OCI-LY1 (cell line): ENCODE data around the gene FMN2.

Source experiments
- H2AFZ ChIP-seq: fragments of 200-600 bp; sonication (generic), shearing (Covaris generic); 2 replicates; pipeline ENCODE4 v1.6.0; 2014; ENCODE audit warnings: antibody characterized with exemption, mild to moderate bottlenecking, low read length
- H3F3A ChIP-seq: fragments of 200-600 bp; sonication (generic), shearing (Covaris generic); 2 replicates; pipeline ENCODE4 v1.6.0; 2014; ENCODE audit warnings: mild to moderate bottlenecking, antibody characterized with exemption, low read length, moderate library complexity; ENCODE audit not compliant: insufficient read depth
- H3K27ac ChIP-seq: fragments of 200-600 bp; sonication (generic); 2 replicates; pipeline ENCODE4 v1.5.1; 2014; ENCODE audit warnings: low read length, mixed run types, mild to moderate bottlenecking, low read depth; ENCODE audit not compliant: poor library complexity, severe bottlenecking
- H3K27me3 ChIP-seq: fragments of 200-600 bp; sonication (generic); 2 replicates; pipeline ENCODE4 v1.6.0; 2014; ENCODE audit warnings: antibody characterized with exemption, mild to moderate bottlenecking, low read length, moderate library complexity; ENCODE audit not compliant: insufficient read depth
- H3K36me3 ChIP-seq: fragments of 200-600 bp; sonication (generic); 2 replicates; pipeline ENCODE4 v1.6.1; 2014; ENCODE audit warnings: mild to moderate bottlenecking, antibody characterized with exemption, low read length, moderate library complexity, mixed read lengths; ENCODE audit not compliant: insufficient read depth
- H3K4me1 ChIP-seq: fragments of 200-600 bp; sonication (generic); 2 replicates; pipeline ENCODE4 v1.5.1; 2014; ENCODE audit warnings: mild to moderate bottlenecking, low read length, moderate library complexity; ENCODE audit not compliant: insufficient read depth, severe bottlenecking
- H3K4me2 ChIP-seq: fragments of 200-600 bp; sonication (generic), shearing (Covaris generic); 2 replicates; pipeline ENCODE4 v1.6.1; 2014; ENCODE audit warnings: low read length
- H3K4me3 ChIP-seq: fragments of 200-600 bp; sonication (generic); 2 replicates; pipeline ENCODE4 v1.5.1; 2014; ENCODE audit warnings: low read length, low read depth, mild to moderate bottlenecking, mixed read lengths; ENCODE audit not compliant: poor library complexity, severe bottlenecking
- H3K79me2 ChIP-seq: fragments of 200-600 bp; shearing (Covaris generic); 2 replicates; pipeline ENCODE4 v1.6.1; 2016; ENCODE audit warnings: mixed run types, low read length, mixed read lengths; ENCODE audit not compliant: insufficient read depth
- H3K9ac ChIP-seq: fragments of 200-600 bp; sonication (generic), shearing (Covaris generic); 2 replicates; pipeline ENCODE4 v1.6.1; 2014; ENCODE audit warnings: mild to moderate bottlenecking, low read length, mixed read lengths
- H3K9me2 ChIP-seq: fragments of 200-600 bp; sonication (generic), shearing (Covaris generic); 2 replicates; pipeline ENCODE4 v1.6.1; 2014; ENCODE audit warnings: low read depth, mild to moderate bottlenecking, low read length, mixed read lengths
- H3K9me3 ChIP-seq: fragments of 200-600 bp; shearing (Covaris generic); 2 replicates; pipeline ENCODE4 v1.6.1; 2014; ENCODE audit warnings: low read length, mixed read lengths
- H4K20me1 ChIP-seq: fragments of 200-600 bp; sonication (generic), shearing (Covaris generic); 2 replicates; pipeline ENCODE4 v1.6.0; 2016; ENCODE audit warnings: mild to moderate bottlenecking, low read length; ENCODE audit not compliant: insufficient read depth
- EZH2 ChIP-seq: fragments of 200-600 bp; sonication (generic), shearing (Covaris generic); IDR thresholded peaks from 2 replicates; pipeline ENCODE4 v1.8.0; 2017; ENCODE audit warnings: borderline replicate concordance, mixed run types, mild to moderate bottlenecking, antibody characterized with exemption, low read length, moderate library complexity, mixed read lengths
- TF ChIP-seq, protein P1 (sequence below): fragments of 200-600 bp; sonication (generic), shearing (Covaris generic); IDR thresholded peaks from 2 replicates; pipeline ENCODE4 v1.5.1; 2017; ENCODE audit warnings: mild to moderate bottlenecking, antibody characterized with exemption, low read length, moderate library complexity, mixed read lengths

Gene FMN2

DNA sequence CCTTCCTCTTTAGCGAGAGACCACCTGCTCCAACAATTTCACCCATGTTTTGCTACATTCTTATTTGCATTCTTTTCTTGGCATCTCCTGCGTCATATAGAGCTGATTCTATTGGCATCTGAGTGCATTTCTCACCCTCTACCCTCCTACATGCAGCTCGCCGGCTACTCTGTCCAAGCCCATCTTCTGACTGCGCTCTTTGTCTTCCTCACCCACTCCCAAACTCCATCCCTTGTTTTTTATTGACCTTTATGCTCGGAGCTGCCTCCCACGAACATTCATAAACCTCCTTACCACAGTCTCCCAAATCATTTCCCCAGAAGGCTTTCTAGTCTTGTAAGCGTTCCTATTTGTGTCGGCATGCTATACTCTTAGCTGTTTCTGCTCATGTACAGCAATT is 33.6 kb upstream of the FMN2 start:
- no peaks in the 10 kb centered on the region for H3K36me3 ChIP-seq
- H3K79me2 ChIP-seq, result no peaks in the 10 kb centered on the region
- no peak overlapping the region for H3K9ac ChIP-seq
- H3K4me1 ChIP-seq, result no peaks in the 10 kb centered on the region
- no peaks in the 10 kb centered on the region for H3K9me3 ChIP-seq
- no peak overlapping the region for H3K4me2 ChIP-seq
- no peaks in the 10 kb centered on the region for H3K9me2 ChIP-seq
- H2AFZ ChIP-seq, result no peak overlapping the region
- H3K27me3 ChIP-seq, result no peaks in the 10 kb centered on the region
- no peaks in the 10 kb centered on the region for H4K20me1 ChIP-seq
- no peak overlapping the region for H3K27ac ChIP-seq
- TF ChIP-seq EZH2, result no peak
- TF ChIP-seq, protein P1, sequence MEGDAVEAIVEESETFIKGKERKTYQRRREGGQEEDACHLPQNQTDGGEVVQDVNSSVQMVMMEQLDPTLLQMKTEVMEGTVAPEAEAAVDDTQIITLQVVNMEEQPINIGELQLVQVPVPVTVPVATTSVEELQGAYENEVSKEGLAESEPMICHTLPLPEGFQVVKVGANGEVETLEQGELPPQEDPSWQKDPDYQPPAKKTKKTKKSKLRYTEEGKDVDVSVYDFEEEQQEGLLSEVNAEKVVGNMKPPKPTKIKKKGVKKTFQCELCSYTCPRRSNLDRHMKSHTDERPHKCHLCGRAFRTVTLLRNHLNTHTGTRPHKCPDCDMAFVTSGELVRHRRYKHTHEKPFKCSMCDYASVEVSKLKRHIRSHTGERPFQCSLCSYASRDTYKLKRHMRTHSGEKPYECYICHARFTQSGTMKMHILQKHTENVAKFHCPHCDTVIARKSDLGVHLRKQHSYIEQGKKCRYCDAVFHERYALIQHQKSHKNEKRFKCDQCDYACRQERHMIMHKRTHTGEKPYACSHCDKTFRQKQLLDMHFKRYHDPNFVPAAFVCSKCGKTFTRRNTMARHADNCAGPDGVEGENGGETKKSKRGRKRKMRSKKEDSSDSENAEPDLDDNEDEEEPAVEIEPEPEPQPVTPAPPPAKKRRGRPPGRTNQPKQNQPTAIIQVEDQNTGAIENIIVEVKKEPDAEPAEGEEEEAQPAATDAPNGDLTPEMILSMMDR, result no peak
- no peaks in the 10 kb centered on the region for H3F3A ChIP-seq
- H3K4me3 ChIP-seq, result no peak overlapping the region

DNA sequence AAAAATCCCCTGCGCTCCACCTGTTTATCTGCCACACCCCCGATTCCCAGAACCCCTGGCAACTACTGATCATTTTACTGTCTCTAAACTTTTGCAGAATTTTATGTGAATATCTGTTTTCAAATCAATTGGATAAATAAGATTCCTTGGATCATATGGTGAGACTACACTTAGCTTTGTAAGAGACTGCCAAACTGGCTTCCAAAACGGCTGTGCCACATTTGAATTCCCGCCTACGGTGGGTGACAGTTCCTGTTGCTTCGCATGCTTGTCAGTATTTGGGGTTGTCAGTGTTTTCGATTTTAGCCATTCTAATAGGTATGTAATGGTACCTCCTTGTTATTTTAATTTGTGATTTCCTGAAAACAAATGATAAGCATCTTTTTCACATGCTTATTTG is 22.7 kb upstream of the FMN2 start:
- Histone ChIP-seq H3K4me3 (no peak overlapping the region), H3K27ac (no peak overlapping the region), H3K36me3 (no peaks in the 10 kb centered on the region), H3K9me3 (no peaks in the 10 kb centered on the region), H3K9me2 (no peaks in the 10 kb centered on the region), H3K79me2 (no peaks in the 10 kb centered on the region), H3K27me3 (no peaks in the 10 kb centered on the region), H3K9ac (no peak overlapping the region), H3F3A (no peaks in the 10 kb centered on the region), H4K20me1 (no peaks in the 10 kb centered on the region), H2AFZ (no peak overlapping the region), H3K4me1 (no peaks in the 10 kb centered on the region), H3K4me2 (no peak overlapping the region)
- TF ChIP-seq, protein P1, result no peak

DNA sequence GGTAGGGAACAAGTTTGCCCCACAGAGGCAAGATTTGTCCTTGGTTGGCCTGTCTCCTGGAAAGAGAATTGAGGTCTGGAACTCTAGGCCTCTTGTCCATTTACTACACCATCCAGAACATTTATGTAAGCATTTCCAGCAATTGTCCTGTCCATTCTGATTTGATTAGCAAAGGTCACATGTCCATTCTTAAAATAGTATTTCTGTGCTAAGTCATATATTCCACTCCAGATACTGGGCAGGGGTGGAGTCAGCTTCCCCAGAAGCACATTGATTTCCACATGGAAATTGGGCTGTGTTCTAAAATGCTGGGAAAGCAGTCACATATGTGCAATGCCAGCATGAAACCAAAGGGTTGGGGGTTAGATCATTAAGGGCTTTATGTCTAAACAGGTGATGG is 21.5 kb upstream of the FMN2 start:
- TF ChIP-seq, protein P1, result no peak
- no peak for TF ChIP-seq EZH2
- no peaks in the 10 kb centered on the region for H3K27me3 ChIP-seq
- no peak overlapping the region for H2AFZ ChIP-seq
- H3K27ac ChIP-seq, result no peak overlapping the region
- H3K79me2 ChIP-seq, result no peaks in the 10 kb centered on the region
- no peaks in the 10 kb centered on the region for H3K4me1 ChIP-seq
- no peaks in the 10 kb centered on the region for H4K20me1 ChIP-seq
- H3K4me2 ChIP-seq, result no peak overlapping the region
- no peak overlapping the region for H3K4me3 ChIP-seq
- H3K9ac ChIP-seq, result no peak overlapping the region
- no peaks in the 10 kb centered on the region for H3F3A ChIP-seq
- no peaks in the 10 kb centered on the region for H3K9me3 ChIP-seq
- H3K36me3 ChIP-seq, result no peaks in the 10 kb centered on the region
- no peaks in the 10 kb centered on the region for H3K9me2 ChIP-seq
